ENCODE results near the gene STIP1.

DNA sequence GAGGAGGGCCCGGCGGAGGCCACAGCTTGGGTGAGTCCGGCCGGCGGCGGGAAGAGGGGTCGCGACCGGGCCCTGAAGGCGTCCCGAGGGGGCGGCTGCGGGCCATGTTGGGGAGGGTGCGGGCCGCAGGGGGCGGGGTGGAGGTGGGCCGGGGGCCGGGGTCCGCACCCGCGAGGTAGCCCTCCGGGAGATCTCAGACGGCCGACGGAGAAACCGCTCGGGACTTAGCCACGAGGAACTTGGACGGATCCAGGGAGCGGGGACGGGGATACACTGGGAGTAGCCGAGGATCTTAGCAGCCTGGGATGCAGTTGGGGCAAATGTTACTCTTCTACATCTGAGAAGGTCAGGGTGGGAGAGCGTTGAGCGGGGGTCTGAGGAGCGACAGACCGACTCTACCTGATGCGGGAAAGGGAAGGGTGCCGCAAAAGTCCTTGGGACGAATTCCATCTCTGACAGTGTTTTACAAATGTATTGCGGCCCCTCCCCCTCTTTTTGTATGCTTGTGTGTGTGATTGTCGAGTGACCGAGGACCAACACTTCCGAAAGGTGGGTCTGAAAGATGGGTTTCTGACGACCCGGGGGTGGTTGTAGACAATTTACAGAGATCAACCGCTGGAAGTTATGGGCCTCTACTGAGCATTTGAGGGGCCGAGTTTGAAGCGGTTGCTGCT is 658 bp downstream of the STIP1 start:
- TF ChIP-seq RXRA (IDR thresholded peaks at IDR 0.05) (no peak), FOXA1 (IDR thresholded peaks at IDR 0.05) (no peak), YY1 (IDR thresholded peaks at IDR 0.05) (no peak), RAD21 (IDR thresholded peaks at IDR 0.05) (no peak), MAX (IDR thresholded peaks at IDR 0.05) (no peak), TAF1 (conservative IDR thresholded peaks at IDR 0.05) (no peak), GABPA (IDR thresholded peaks at IDR 0.05 in 1 of 2, conservative IDR thresholded peaks at IDR 0.05 in 1 of 2) (no peak), EGR1 (IDR thresholded peaks at IDR 0.05; ENCODE audit: low read depth in 2 of 2) (no peak), JUND (IDR thresholded peaks at IDR 0.05) (no peak)
- TF ChIP-seq, protein P1, sequence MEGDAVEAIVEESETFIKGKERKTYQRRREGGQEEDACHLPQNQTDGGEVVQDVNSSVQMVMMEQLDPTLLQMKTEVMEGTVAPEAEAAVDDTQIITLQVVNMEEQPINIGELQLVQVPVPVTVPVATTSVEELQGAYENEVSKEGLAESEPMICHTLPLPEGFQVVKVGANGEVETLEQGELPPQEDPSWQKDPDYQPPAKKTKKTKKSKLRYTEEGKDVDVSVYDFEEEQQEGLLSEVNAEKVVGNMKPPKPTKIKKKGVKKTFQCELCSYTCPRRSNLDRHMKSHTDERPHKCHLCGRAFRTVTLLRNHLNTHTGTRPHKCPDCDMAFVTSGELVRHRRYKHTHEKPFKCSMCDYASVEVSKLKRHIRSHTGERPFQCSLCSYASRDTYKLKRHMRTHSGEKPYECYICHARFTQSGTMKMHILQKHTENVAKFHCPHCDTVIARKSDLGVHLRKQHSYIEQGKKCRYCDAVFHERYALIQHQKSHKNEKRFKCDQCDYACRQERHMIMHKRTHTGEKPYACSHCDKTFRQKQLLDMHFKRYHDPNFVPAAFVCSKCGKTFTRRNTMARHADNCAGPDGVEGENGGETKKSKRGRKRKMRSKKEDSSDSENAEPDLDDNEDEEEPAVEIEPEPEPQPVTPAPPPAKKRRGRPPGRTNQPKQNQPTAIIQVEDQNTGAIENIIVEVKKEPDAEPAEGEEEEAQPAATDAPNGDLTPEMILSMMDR (IDR thresholded peaks at IDR 0.05; ENCODE audit: low read depth, low read length, missing input control): no peak

Data from liver (tissue), 3 donors.